Measurements from ENCODE around the gene TCAF2.
"Not testable (repeated sequence)": the region's sequence is repeated elsewhere in the genome, so short reads cannot be mapped to it uniquely, and the experiment has no call there.

TCAF2 gene

GRCh38 chr7:143620646-143621045 is at the start of gene TCAF2:
Gene TCAF2 (plus strand): TSS chr7:143620974.
- not testable (repeated sequence) for H3K36me3 ChIP-seq (ENCODE audit: control insufficient read depth, insufficient read depth, low read length); H3K9ac ChIP-seq (ENCODE audit: low read length); H3K4me1 ChIP-seq (ENCODE audit: control insufficient read depth, insufficient read depth, low read length); H3K4me3 ChIP-seq (ENCODE audit: low read length); H3K27me3 ChIP-seq (ENCODE audit: control insufficient read depth, insufficient read depth, low read length); H3K9me3 ChIP-seq (ENCODE audit: control insufficient read depth, low read length)

GRCh38 chr7:143571501-143571900 is 49.3 kb upstream of the TCAF2 start, which contains the start of gene CTAGE15:
Gene CTAGE15 (plus strand): TSS chr7:143571801. CDS start chr7:143571818, 17 bp downstream.
- H3K9ac ChIP-seq (ENCODE audit: low read length); H3K4me1 ChIP-seq (ENCODE audit: control insufficient read depth, insufficient read depth, low read length); H3K27me3 ChIP-seq (ENCODE audit: control insufficient read depth, insufficient read depth, low read length); H3K9me3 ChIP-seq (ENCODE audit: control insufficient read depth, low read length); H3K4me3 ChIP-seq (ENCODE audit: low read length); H3K36me3 ChIP-seq (ENCODE audit: control insufficient read depth, insufficient read depth, low read length): not testable (repeated sequence)

- not testable (repeated sequence) for H3K4me1 ChIP-seq (ENCODE audit: control insufficient read depth, insufficient read depth, low read length); H3K9me3 ChIP-seq (ENCODE audit: control insufficient read depth, low read length); H3K9ac ChIP-seq (ENCODE audit: low read length); H3K27me3 ChIP-seq (ENCODE audit: control insufficient read depth, insufficient read depth, low read length); H3K4me3 ChIP-seq (ENCODE audit: low read length); H3K36me3 ChIP-seq (ENCODE audit: control insufficient read depth, insufficient read depth, low read length)
Observed at GRCh38 chr7:143588183-143588582, 32.6 kb upstream of the TCAF2 start.

GRCh38 chr7:143589897-143590296 is 30.9 kb upstream of the TCAF2 start:
- H3K9me3 ChIP-seq (ENCODE audit: control insufficient read depth, low read length); H3K4me3 ChIP-seq (ENCODE audit: low read length); H3K9ac ChIP-seq (ENCODE audit: low read length); H3K36me3 ChIP-seq (ENCODE audit: control insufficient read depth, insufficient read depth, low read length); H3K4me1 ChIP-seq (ENCODE audit: control insufficient read depth, insufficient read depth, low read length); H3K27me3 ChIP-seq (ENCODE audit: control insufficient read depth, insufficient read depth, low read length): not testable (repeated sequence)

- H3K4me3 ChIP-seq (ENCODE audit: low read length); H3K36me3 ChIP-seq (ENCODE audit: control insufficient read depth, insufficient read depth, low read length); H3K4me1 ChIP-seq (ENCODE audit: control insufficient read depth, insufficient read depth, low read length); H3K9me3 ChIP-seq (ENCODE audit: control insufficient read depth, low read length); H3K9ac ChIP-seq (ENCODE audit: low read length); H3K27me3 ChIP-seq (ENCODE audit: control insufficient read depth, insufficient read depth, low read length): not testable (repeated sequence)
Observed at GRCh38 chr7:143598086-143598485, 22.7 kb upstream of the TCAF2 start.

- H3K36me3 ChIP-seq (ENCODE audit: control insufficient read depth, insufficient read depth, low read length): not testable (repeated sequence)
Observed at GRCh38 chr7:143603549-143603948, 17.2 kb upstream of the TCAF2 start.

DNA sequence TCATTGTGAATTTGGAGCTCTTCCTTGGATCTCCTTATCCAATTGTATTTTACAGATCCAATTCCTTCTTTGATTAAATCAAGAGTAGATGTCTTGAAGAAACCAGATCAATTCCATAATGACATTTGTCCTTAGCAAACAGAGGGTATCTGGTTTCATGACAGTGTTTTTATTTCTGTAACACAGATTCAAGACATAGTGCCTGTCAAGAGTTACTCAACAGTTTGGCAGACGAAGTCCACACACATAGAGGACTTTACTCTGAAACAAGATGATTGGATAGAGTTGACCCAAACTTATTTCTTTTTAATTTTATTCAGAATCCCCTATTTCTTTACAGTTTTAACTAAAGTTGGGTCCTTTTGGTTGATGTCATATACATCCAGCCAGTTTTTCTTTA is 14.7 kb upstream of the TCAF2 start:
- H3K4me1 ChIP-seq (ENCODE audit: control insufficient read depth, insufficient read depth, low read length); H3K36me3 ChIP-seq (ENCODE audit: control insufficient read depth, insufficient read depth, low read length); H3K9me3 ChIP-seq (ENCODE audit: control insufficient read depth, low read length); H3K4me3 ChIP-seq (ENCODE audit: low read length); H3K27me3 ChIP-seq (ENCODE audit: control insufficient read depth, insufficient read depth, low read length); H3K9ac ChIP-seq (ENCODE audit: low read length): not testable (repeated sequence)

More at GRCh38 chr7:143603549-143603948, 17.2 kb upstream of the TCAF2 start:
- not testable (repeated sequence) for H3K27me3 ChIP-seq (ENCODE audit: control insufficient read depth, insufficient read depth, low read length); H3K4me3 ChIP-seq (ENCODE audit: low read length); H3K9ac ChIP-seq (ENCODE audit: low read length); H3K4me1 ChIP-seq (ENCODE audit: control insufficient read depth, insufficient read depth, low read length); H3K9me3 ChIP-seq (ENCODE audit: control insufficient read depth, low read length)

- not testable (repeated sequence) for H3K4me3 ChIP-seq (ENCODE audit: low read length); H3K36me3 ChIP-seq (ENCODE audit: control insufficient read depth, insufficient read depth, low read length); H3K9me3 ChIP-seq (ENCODE audit: control insufficient read depth, low read length); H3K9ac ChIP-seq (ENCODE audit: low read length); H3K4me1 ChIP-seq (ENCODE audit: control insufficient read depth, insufficient read depth, low read length); H3K27me3 ChIP-seq (ENCODE audit: control insufficient read depth, insufficient read depth, low read length)
Observed at GRCh38 chr7:143615545-143615944, 5.2 kb upstream of the TCAF2 start.

GRCh38 chr7:143617204-143617603 is 3.6 kb upstream of the TCAF2 start:
- H3K9ac ChIP-seq (ENCODE audit: low read length); H3K4me1 ChIP-seq (ENCODE audit: control insufficient read depth, insufficient read depth, low read length); H3K27me3 ChIP-seq (ENCODE audit: control insufficient read depth, insufficient read depth, low read length); H3K4me3 ChIP-seq (ENCODE audit: low read length); H3K36me3 ChIP-seq (ENCODE audit: control insufficient read depth, insufficient read depth, low read length); H3K9me3 ChIP-seq (ENCODE audit: control insufficient read depth, low read length): not testable (repeated sequence)

DNA sequence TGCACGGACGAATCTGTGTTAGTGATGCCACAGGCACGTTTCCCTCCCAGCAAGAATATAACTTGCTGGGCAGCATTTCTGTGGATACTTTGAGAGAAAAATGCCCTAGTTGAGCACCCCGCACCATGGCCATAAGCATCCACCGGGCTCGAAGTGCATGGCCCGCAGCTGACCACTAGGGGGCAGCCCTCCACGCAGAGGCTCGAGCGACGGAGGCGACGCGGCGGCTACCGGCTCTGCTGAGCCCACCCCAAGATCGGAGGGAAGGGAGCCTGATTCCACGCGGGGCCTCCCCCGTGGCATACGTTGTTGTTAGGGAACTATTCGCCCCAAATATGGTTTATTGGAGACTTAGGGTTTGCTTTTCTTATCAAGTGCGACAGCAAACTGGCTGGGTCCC is 716 bp upstream of the TCAF2 start:
- not testable (repeated sequence) for H3K9me3 ChIP-seq (ENCODE audit: control insufficient read depth, low read length); H3K4me1 ChIP-seq (ENCODE audit: control insufficient read depth, insufficient read depth, low read length); H3K27me3 ChIP-seq (ENCODE audit: control insufficient read depth, insufficient read depth, low read length); H3K9ac ChIP-seq (ENCODE audit: low read length); H3K4me3 ChIP-seq (ENCODE audit: low read length); H3K36me3 ChIP-seq (ENCODE audit: control insufficient read depth, insufficient read depth, low read length)

- not testable (repeated sequence) for H3K4me3 ChIP-seq (ENCODE audit: low read length); H3K4me1 ChIP-seq (ENCODE audit: control insufficient read depth, insufficient read depth, low read length)
Observed at GRCh38 chr7:143621175-143621574, 401 bp downstream of the TCAF2 start.

DNA sequence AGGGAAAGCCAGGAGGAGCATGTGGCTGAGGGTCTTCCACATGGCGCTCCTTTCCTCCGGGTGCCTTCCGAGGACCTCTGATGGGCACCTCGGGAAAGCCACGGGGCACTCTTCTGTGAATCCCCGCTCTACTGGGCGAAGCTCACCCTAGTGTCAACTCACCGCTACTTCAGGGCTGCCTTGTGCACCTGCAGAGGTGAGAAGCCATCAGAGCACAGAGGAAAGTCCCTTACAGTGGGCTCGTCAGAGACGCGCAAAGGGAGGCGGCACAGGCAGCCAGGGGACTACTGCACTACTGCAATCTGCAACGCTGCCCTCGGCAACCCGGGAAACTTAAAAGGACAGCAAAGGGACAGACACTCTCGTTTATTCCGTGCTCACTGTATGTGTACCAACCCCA is 1.4 kb downstream of the TCAF2 start:
- not testable (repeated sequence) for H3K4me1 ChIP-seq (ENCODE audit: control insufficient read depth, insufficient read depth, low read length); H3K9me3 ChIP-seq (ENCODE audit: control insufficient read depth, low read length); H3K9ac ChIP-seq (ENCODE audit: low read length); H3K27me3 ChIP-seq (ENCODE audit: control insufficient read depth, insufficient read depth, low read length); H3K36me3 ChIP-seq (ENCODE audit: control insufficient read depth, insufficient read depth, low read length); H3K4me3 ChIP-seq (ENCODE audit: low read length)

More at GRCh38 chr7:143621175-143621574, 401 bp downstream of the TCAF2 start:
- not testable (repeated sequence) for H3K27me3 ChIP-seq (ENCODE audit: control insufficient read depth, insufficient read depth, low read length); H3K36me3 ChIP-seq (ENCODE audit: control insufficient read depth, insufficient read depth, low read length); H3K9ac ChIP-seq (ENCODE audit: low read length); H3K9me3 ChIP-seq (ENCODE audit: control insufficient read depth, low read length)

DNA sequence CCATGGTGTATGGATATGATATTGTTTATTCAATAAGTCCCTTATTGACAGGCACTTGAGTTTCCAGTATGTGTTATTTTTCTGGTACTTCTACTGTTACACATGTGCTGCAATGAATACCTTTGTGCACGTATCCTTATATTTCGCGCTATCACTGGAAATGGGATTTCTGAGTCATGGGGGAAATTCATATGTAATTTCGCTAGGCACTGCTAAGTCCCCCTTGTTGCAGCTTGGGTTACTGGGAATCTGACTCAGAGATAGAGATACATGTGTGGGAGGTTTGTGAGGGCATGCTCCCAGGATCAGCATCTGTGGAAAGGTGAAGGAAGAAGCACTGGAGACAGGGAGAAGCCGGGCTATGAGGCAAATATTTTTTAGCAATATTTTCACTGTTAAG is 9.9 kb downstream of the TCAF2 start:
- H3K9ac ChIP-seq (ENCODE audit: low read length); H3K9me3 ChIP-seq (ENCODE audit: control insufficient read depth, low read length); H3K4me1 ChIP-seq (ENCODE audit: control insufficient read depth, insufficient read depth, low read length); H3K4me3 ChIP-seq (ENCODE audit: low read length); H3K27me3 ChIP-seq (ENCODE audit: control insufficient read depth, insufficient read depth, low read length); H3K36me3 ChIP-seq (ENCODE audit: control insufficient read depth, insufficient read depth, low read length): not testable (repeated sequence)

Measured in mucosa of stomach (tissue), 1 donor.